Measurements from ENCODE around the gene GZMA. TPM values are rescaled to one million over a fixed set of nuclear protein-coding genes. Genes with fewer than 3 reads are reported as not detected.
"Not testable (repeated sequence)": the region's sequence is repeated elsewhere in the genome, so short reads cannot be mapped to it uniquely, and the experiment has no call there.

Gene GZMA
- polyA plus RNA-seq, 2 of the 4 experiments (the other 2 are of a cell fraction), result not detected

- H3K9me3 ChIP-seq, result no peaks in the 10 kb centered on the region
- ChIA-PET CTCF (interaction anchor here (1.8 kb wide), 1 partner anchor 19 kb away, joined by 5 read pairs; no protein-coding TSS in a partner anchor), POLR2A (no interaction called here)
- ATAC-seq (no peak), DNase-seq (ENCODE audit: low read depth in 1 of 2, low spot score in 1 of 2) (no peak), FAIRE-seq (no peak)
- H3K27ac ChIP-seq, result no peak overlapping the region
- no peak overlapping the region for H3K4me3 ChIP-seq
- no peak overlapping the region for H3K4me2 ChIP-seq
- 0% methylated on average over 2 of the region's 6 CpGs for WGBS (ENCODE audit: missing lambda C conversion rate)
- no peaks in the 10 kb centered on the region for H3K4me1 ChIP-seq
- TF ChIP-seq MYC (IDR thresholded peaks at IDR 0.05; ENCODE audit: borderline replicate concordance, low read length) (no peak), USF2 (IDR thresholded peaks at IDR 0.05) (no peak), TP53 (CRISPR knock-in tag; IDR thresholded peaks at IDR 0.05) (no peak), GATA3 (IDR thresholded peaks at IDR 0.05; ENCODE audit: borderline replicate concordance) (no peak), BHLHE40 (IDR thresholded peaks at IDR 0.05; ENCODE audit: low read depth, low read length) (no peak), ELK1 (IDR thresholded peaks at IDR 0.05; ENCODE audit: low read depth, low read length) (no peak), JUNB (IDR thresholded peaks at IDR 0.05) (no peak), RAD21 (conservative IDR thresholded peaks at IDR 0.05 in 1 of 2, IDR thresholded peaks at IDR 0.05 in 1 of 2) (no peak), KDM5A (IDR thresholded peaks at IDR 0.05) (no peak), POLR2AphosphoS2 (conservative IDR thresholded peaks at IDR 0.05; ENCODE audit: low read length) (no peak), RARB (CRISPR knock-in tag; IDR thresholded peaks at IDR 0.05) (no peak)
These were observed 5.6 kb upstream of the GZMA start for GRCh38 chr5:55096861-55097260.

GRCh38 chr5:55101148-55101547 lies 1.3 kb upstream of the GZMA start:
- H3K9me3 ChIP-seq; POLR2A ChIA-PET; H3K27ac ChIP-seq; H3K4me1 ChIP-seq; FAIRE-seq; H3K4me3 ChIP-seq; H3K4me2 ChIP-seq; DNase-seq (ENCODE audit: low read depth in 1 of 2, low spot score in 1 of 2); CTCF ChIA-PET; ATAC-seq: not testable (repeated sequence)

- no peak overlapping the region for H3K27ac ChIP-seq
- no peak overlapping the region for H3K4me2 ChIP-seq
- H3K4me3 ChIP-seq, result no peak overlapping the region
- CTCF ChIA-PET, result no interaction called here
- FAIRE-seq (no peak), ATAC-seq (no peak), DNase-seq (ENCODE audit: low read depth in 1 of 2, low spot score in 1 of 2) (no peak)
- H3K9me3 ChIP-seq, result no peaks in the 10 kb centered on the region
- no peak for TF ChIP-seq TFCP2L1 (CRISPR knock-in tag; IDR thresholded peaks at IDR 0.05)
- TF ChIP-seq HOXB13 (CRISPR knock-in tag; IDR thresholded peaks at IDR 0.05; ENCODE audit: low read depth), result no peak
- TF ChIP-seq POLR2AphosphoS2 (conservative IDR thresholded peaks at IDR 0.05; ENCODE audit: low read length), result no peak
- no peak for TF ChIP-seq POLR2A (IDR thresholded peaks at IDR 0.05; ENCODE audit: low read length)
- TF ChIP-seq CEBPB (IDR thresholded peaks at IDR 0.05), result no peak
- TF ChIP-seq ZNF302 (CRISPR knock-in tag; IDR thresholded peaks at IDR 0.05), result no peak
- no peak for TF ChIP-seq RARB (CRISPR knock-in tag; IDR thresholded peaks at IDR 0.05)
- TF ChIP-seq CTCF (IDR thresholded peaks at IDR 0.05), result no peak
- TF ChIP-seq MAZ (IDR thresholded peaks at IDR 0.05; ENCODE audit: borderline replicate concordance, low read depth, low read length), result no peak
- no peak for TF ChIP-seq MAFK (IDR thresholded peaks at IDR 0.05; ENCODE audit: partially characterized antibody)
- no peak for TF ChIP-seq CBX2 (IDR thresholded peaks at IDR 0.05; ENCODE audit: borderline replicate concordance, low read depth)
- TF ChIP-seq FOSL2 (IDR thresholded peaks at IDR 0.05), result no peak
- no peak for TF ChIP-seq FOSL2 (CRISPR knock-in tag; IDR thresholded peaks at IDR 0.05)
- POLR2A ChIA-PET, result no interaction called here
- 37% methylated on average over 4 of the region's 5 CpGs for WGBS (ENCODE audit: missing lambda C conversion rate)
- no peaks in the 10 kb centered on the region for H3K4me1 ChIP-seq
These were observed 730 bp upstream of the GZMA start for GRCh38 chr5:55101556-55102276.

All from A549 (cell line).